Activated B cell treated with CpG ODN at 0.5 μM for 24 hours (primary cell): Measurements from ENCODE around the gene SNX27. TPM values are rescaled to one million over a fixed set of nuclear protein-coding genes. Genes with fewer than 3 reads are reported as not detected.

Experiments used
- ATAC-seq: fragments of 200-7000 bp; cut with Tn5 transposase; one replicate; pipeline ENCODE4 v1.10.0; 2021; ENCODE audit warnings: low read depth, mild to moderate bottlenecking, moderate library complexity
- CTCF ChIA-PET: fragments of 350-600 bp; sonication (Branson Sonifier 250); formaldehyde crosslinking; loops from one replicate; lab custom pipeline; 2021; ENCODE audit warnings: antibody characterized with exemption; lab: Charles Lee
- POLR2A ChIA-PET: fragments of 350-600 bp; sonication (Branson Sonifier 250); formaldehyde crosslinking; loops from one replicate; lab custom pipeline; 2021; ENCODE audit warnings: antibody characterized with exemption; lab: Charles Lee
- DNase-seq: peaks from one replicate; pipeline ENCODE4 v3.0.0; 2022
- H3K27ac Mint-ChIP-seq: one replicate; pipeline ENCODE4 v1.8.0; 2020; ENCODE audit warnings: mixed read lengths
- H3K27me3 Mint-ChIP-seq: one replicate; pipeline ENCODE4 v1.8.0; 2021; ENCODE audit warnings: mixed read lengths
- H3K36me3 Mint-ChIP-seq: one replicate; pipeline ENCODE4 v1.8.0; 2021; ENCODE audit warnings: low read depth, mixed read lengths
- H3K4me1 Mint-ChIP-seq: one replicate; pipeline ENCODE4 v1.8.0; 2021; ENCODE audit warnings: mixed read lengths
- H3K4me3 Mint-ChIP-seq: one replicate; pipeline ENCODE4 v1.8.0; 2020; ENCODE audit warnings: mild to moderate bottlenecking, mixed read lengths
- H3K9me3 Mint-ChIP-seq: one replicate; pipeline ENCODE4 v1.8.0; 2020; ENCODE audit warnings: mixed read lengths
- CTCF ChIP-seq: fragments of 200-600 bp; IDR thresholded peaks from one replicate; pipeline ENCODE4 v1.8.0; 2022; ENCODE audit warnings: antibody characterized with exemption, mild to moderate bottlenecking
- intact Hi-C: fragments of 100-400 bp; cut with micrococcal nuclease; formaldehyde crosslinking; loops from one replicate; pipeline ENCODE4 v1.15.1; 2024
- total RNA-seq: library from RNA; stranded (reverse); gene quantifications from 2 replicates; pipeline ENCODE4 v1.2.3, GENCODE V29; 2022

The SNX27 gene
- 22.2 and 27.6 TPM in 2 replicates for total RNA-seq

- Mint-ChIP-seq H3K27ac (peak within 1 kb of the TSS; percentile 79), H3K4me3 (peak within 1 kb of the TSS; percentile 95), H3K9me3 (no peaks in the 10 kb centered on the region), H3K36me3 (peaks cover 11% of the 10 kb centered on the region), H3K4me1 (peaks cover 32% of the 10 kb centered on the region), H3K27me3 (peaks cover 9% of the 10 kb centered on the region)
- DNase-seq (peak; percentile 81), ATAC-seq (peak; percentile 96)
- ChIA-PET POLR2A (interaction anchor here (0.6 to 1.0 kb wide), 7 partner anchors 8 to 1248 kb away, joined by 3 to 9 read pairs (median 3); partner anchors contain the start of genes RIIAD1, RPRD2 and TDRKH), CTCF (no interaction called here)
- intact Hi-C loops, result loop anchor here (1.0 to 10.0 kb wide), 9 partner anchors 17 to 605 kb away; partner anchors contain the start of genes LYSMD1, MINDY1, MRPL9 and POGZ
- no peak for TF ChIP-seq CTCF
These were observed at the start of gene SNX27 for GRCh38 chr1:151611832-151612500. Gene SNX27, plus strand, starts transcription at chr1:151612050. Its CDS starts 152 bp downstream, at chr1:151612202.

- Mint-ChIP-seq H3K4me1 (no peaks in the 10 kb centered on the region), H3K27ac (no peak overlapping the region), H3K9me3 (no peaks in the 10 kb centered on the region), H3K27me3 (no peaks in the 10 kb centered on the region), H3K4me3 (no peak overlapping the region), H3K36me3 (no peaks in the 10 kb centered on the region)
- TF ChIP-seq CTCF, result no peak
- intact Hi-C loops, result no loop called here
- ChIA-PET POLR2A (no interaction called here), CTCF (no interaction called here)
- DNase-seq (no peak), ATAC-seq (no peak)
These were observed 49.2 kb upstream of the SNX27 start for GRCh38 chr1:151562661-151563060.

- H3K27me3 Mint-ChIP-seq, result no peaks in the 10 kb centered on the region
- ATAC-seq (no peak), DNase-seq (no peak)
- no peak overlapping the region for H3K27ac Mint-ChIP-seq
- ChIA-PET POLR2A (no interaction called here), CTCF (no interaction called here)
- H3K4me1 Mint-ChIP-seq, result no peaks in the 10 kb centered on the region
- no peak overlapping the region for H3K4me3 Mint-ChIP-seq
- no peak for TF ChIP-seq CTCF
- no peaks in the 10 kb centered on the region for H3K9me3 Mint-ChIP-seq
- no peaks in the 10 kb centered on the region for H3K36me3 Mint-ChIP-seq
- intact Hi-C loops, result no loop called here
These were observed 48.5 kb upstream of the SNX27 start for GRCh38 chr1:151563376-151563775.

- H3K36me3 Mint-ChIP-seq, result no peaks in the 10 kb centered on the region
- CTCF ChIA-PET, result no interaction called here
- H3K27ac Mint-ChIP-seq, result no peak overlapping the region
- H3K4me3 Mint-ChIP-seq, result no peak overlapping the region
- no peak for DNase-seq
- no peak for TF ChIP-seq CTCF
- ATAC-seq, result no peak
- no peaks in the 10 kb centered on the region for H3K4me1 Mint-ChIP-seq
- POLR2A ChIA-PET, result no interaction called here
- H3K9me3 Mint-ChIP-seq, result no peaks in the 10 kb centered on the region
- intact Hi-C loops, result no loop called here
- H3K27me3 Mint-ChIP-seq, result no peaks in the 10 kb centered on the region
These were observed 46.2 kb upstream of the SNX27 start for GRCh38 chr1:151565502-151566189.

GRCh38 chr1:151568626-151569088 lies 43.2 kb upstream of the SNX27 start:
- ChIA-PET POLR2A (no interaction called here), CTCF (interaction anchor here (1.3 kb wide), 1 partner anchor 25 kb away, joined by 3 read pairs; no protein-coding TSS in a partner anchor)
- no peaks in the 10 kb centered on the region for H3K27me3 Mint-ChIP-seq
- no peak overlapping the region for H3K27ac Mint-ChIP-seq
- intact Hi-C loops, result no loop called here
- TF ChIP-seq CTCF, result no peak
- DNase-seq, result no peak
- H3K36me3 Mint-ChIP-seq, result no peaks in the 10 kb centered on the region
- ATAC-seq, result no peak
- H3K9me3 Mint-ChIP-seq, result no peaks in the 10 kb centered on the region
- no peak overlapping the region for H3K4me3 Mint-ChIP-seq
- no peaks in the 10 kb centered on the region for H3K4me1 Mint-ChIP-seq
